SK-N-SH (cell line): ENCODE data around the gene IQSEC2. TPM values are rescaled to one million over a fixed set of nuclear protein-coding genes. Genes with fewer than 3 reads are reported as not detected.
A peak's percentile ranks its signal among the peaks of the same experiment; 100 is the strongest.

Experiments used
- CTCF ChIA-PET: fragments of 300-600, 350-600 bp; formaldehyde crosslinking; extraction: SDS; loops from one replicate; lab custom pipeline; 2021; lab: Yijun Ruan, JAX
- POLR2A ChIA-PET: fragments of 350-600 bp; sonication (Branson Sonifier 250); formaldehyde crosslinking; extraction: SDS; loops from one replicate; lab custom pipeline; 2020; ENCODE audit warnings: antibody characterized with exemption, inconsistent platforms; lab: Yijun Ruan, JAX
- DNase-seq: peaks from one replicate; pipeline ENCODE4 v3.0.0; 2012
- H2AFZ ChIP-seq: fragments of 200-600 bp; sonication (generic); 2 replicates; pipeline ENCODE4 v1.8.1; 2016; ENCODE audit warnings: antibody characterized with exemption, mild to moderate bottlenecking, low read depth
- H3F3A ChIP-seq: fragments of 200-600 bp; sonication (generic); replicated peaks from 2 replicates; pipeline ENCODE3; 2016; ENCODE audit warnings: antibody characterized with exemption, mild to moderate bottlenecking; ENCODE audit not compliant: insufficient read depth
- H3K27ac ChIP-seq, 2 experiments: fragments of 200-500 bp in 1 of 2; fragments of 200-600 bp in 1 of 2; sonication (Bioruptor generic) in 1 of 2; sonication (generic), shearing (Covaris generic) in 1 of 2; 2 replicates each; pipeline versions ENCODE4 v1.5.1 to v1.6.1; 2014 to 2016; ENCODE audit warnings: low read depth in 2 of 2, inconsistent platforms in 1 of 2, low read length in 1 of 2, mild to moderate bottlenecking in 1 of 2, mixed read lengths in 1 of 2
- H3K27me3 ChIP-seq: fragments of 200-600 bp; sonication (generic), shearing (Covaris generic); 2 replicates; pipeline ENCODE4 v1.6.1; 2016; ENCODE audit warnings: mixed run types; ENCODE audit not compliant: insufficient read depth
- H3K36me3 ChIP-seq, 2 experiments: fragments of 200-500 bp in 1 of 2; fragments of 200-600 bp in 1 of 2; sonication (Bioruptor generic) in 1 of 2; sonication (generic) in 1 of 2; replicated peaks in 1 of 2; 2 replicates each; pipeline versions ENCODE3 to v1.5.1; 2014 to 2016; ENCODE audit warnings: low read length in 1 of 2, mild to moderate bottlenecking in 1 of 2; ENCODE audit not compliant: insufficient read depth in 2 of 2, control insufficient read depth in 1 of 2
- H3K4me1 ChIP-seq, 2 experiments: fragments of 200-500 bp in 1 of 2; fragments of 200-600 bp in 1 of 2; sonication (Bioruptor generic) in 1 of 2; sonication (generic), shearing (Covaris generic) in 1 of 2; 2 replicates each; pipeline versions ENCODE4 v1.5.1 to v1.6.1; 2014 to 2016; ENCODE audit warnings: low read depth in 1 of 2, low read length in 1 of 2, mixed run types in 1 of 2; ENCODE audit not compliant: insufficient read depth in 2 of 2, control insufficient read depth in 1 of 2
- H3K4me2 ChIP-seq: fragments of 200-600 bp; sonication (generic), shearing (Covaris generic); 2 replicates; pipeline ENCODE4 v1.6.1; 2017; ENCODE audit warnings: mixed run types
- H3K4me3 ChIP-seq, 2 experiments: fragments of 200-500 bp in 1 of 2; fragments of 200-600 bp in 1 of 2; sonication (Bioruptor generic) in 1 of 2; sonication (generic), shearing (Covaris generic) in 1 of 2; 2 replicates each; pipeline versions ENCODE4 v1.5.1 to v1.8.1; 2014 to 2016; ENCODE audit warnings: low read depth in 2 of 2, inconsistent platforms in 1 of 2, low read length in 1 of 2, mild to moderate bottlenecking in 1 of 2, mixed read lengths in 1 of 2, moderate library complexity in 1 of 2
- H3K79me2 ChIP-seq: fragments of 200-600 bp; sonication (generic); 2 replicates; pipeline ENCODE4 v1.8.1; 2017; ENCODE audit warnings: mild to moderate bottlenecking; ENCODE audit not compliant: insufficient read depth
- H3K9ac ChIP-seq: fragments of 200-600 bp; sonication (generic); 2 replicates; pipeline ENCODE4 v1.6.1; 2017; ENCODE audit warnings: mixed run types
- H3K9me2 ChIP-seq: fragments of 200-600 bp; sonication (generic); 2 replicates; pipeline ENCODE4 v1.6.1; 2017; ENCODE audit warnings: mixed run types
- H3K9me3 ChIP-seq: fragments of 200-600 bp; sonication (generic); 2 replicates; pipeline ENCODE4 v1.6.1; 2017; ENCODE audit warnings: mixed run types, mild to moderate bottlenecking, moderate library complexity
- H4K20me1 ChIP-seq: fragments of 200-600 bp; sonication (generic); 2 replicates; pipeline ENCODE4 v1.6.1; 2017; ENCODE audit warnings: mild to moderate bottlenecking, mixed run types; ENCODE audit not compliant: insufficient read depth
- CHD2 ChIP-seq: fragments of 150-350 bp; IDR thresholded peaks from 2 replicates; pipeline ENCODE4 v1.6.1; 2018; ENCODE audit warnings: low read length; ENCODE audit not compliant: partially characterized antibody
- EP300 ChIP-seq, 2 experiments: IDR thresholded peaks; 2 replicates each; pipeline versions ENCODE4 v1.4.0 to v1.6.1; 2012; ENCODE audit warnings: borderline replicate concordance in 1 of 2, low read depth in 1 of 2, low read length in 1 of 2
- EZH2phosphoT487 ChIP-seq: fragments of 200-600 bp; sonication (generic); IDR thresholded peaks from 2 replicates; pipeline ENCODE4 v1.6.1; 2017; ENCODE audit warnings: low read depth, mixed run types, mild to moderate bottlenecking, antibody characterized with exemption, moderate library complexity, borderline replicate concordance
- FOSL2 ChIP-seq: IDR thresholded peaks from 2 replicates; pipeline ENCODE4 v1.4.0; 2012; ENCODE audit warnings: low read depth, mild to moderate bottlenecking, moderate library complexity, borderline replicate concordance
- FOXM1 ChIP-seq: IDR thresholded peaks from 2 replicates; pipeline ENCODE4 v1.4.0; 2012; ENCODE audit warnings: low read depth, mild to moderate bottlenecking
- GATA2 ChIP-seq: sonication (generic); formaldehyde crosslinking; IDR thresholded peaks from 2 replicates; pipeline ENCODE4 v1.5.0; 2020; ENCODE audit warnings: mild to moderate bottlenecking, missing genetic modification reagents
- JUND ChIP-seq: IDR thresholded peaks from 2 replicates; pipeline ENCODE4 v1.4.0; 2012
- POLR2AphosphoS5 ChIP-seq: IDR thresholded peaks from 2 replicates; pipeline ENCODE4 v1.6.1; 2012; ENCODE audit warnings: low read depth, low read length
- RCOR1 ChIP-seq: fragments of 150-350 bp; IDR thresholded peaks from 2 replicates; pipeline ENCODE4 v1.6.1; 2017; ENCODE audit warnings: antibody characterized with exemption, low read length
- RFX5 ChIP-seq: IDR thresholded peaks from 2 replicates; pipeline ENCODE4 v1.6.1; 2012; ENCODE audit warnings: mild to moderate bottlenecking, improper control_type of control experiment, low read length
- TAF1 ChIP-seq: IDR thresholded peaks from 2 replicates; pipeline ENCODE4 v1.6.1; 2012; ENCODE audit warnings: low read depth, mild to moderate bottlenecking, low read length, moderate library complexity, borderline replicate concordance
- TCF12 ChIP-seq: IDR thresholded peaks from 2 replicates; pipeline ENCODE4 v1.4.0; 2012
- WGBS: methylation state at CpG from one replicate; pipeline ENCODE4 v1.1.6; 2017; ENCODE audit warnings: low lambda C conversion rate; 5-methylcytosine and 5-hydroxymethylcytosine counted together
- polyA plus RNA-seq, 3 experiments: library from polyadenylated mRNA; depleted of rRNA; stranded (reverse); fragments of >200 nt; gene quantifications; 2 replicates each; pipeline ENCODE4 v1.2.3, GENCODE V29; 2012
- TF ChIP-seq, protein P1 (sequence below): IDR thresholded peaks from 2 replicates; pipeline ENCODE4 v1.4.0; 2012; ENCODE audit warnings: low read depth
- TF ChIP-seq, protein P2 (sequence below): fragments of 200-600 bp; sonication (generic); IDR thresholded peaks from 2 replicates; pipeline ENCODE4 v1.6.1; 2017; ENCODE audit warnings: antibody characterized with exemption, mild to moderate bottlenecking, moderate library complexity
- TF ChIP-seq, protein P3 (sequence below): IDR thresholded peaks from 2 replicates; pipeline ENCODE4 v1.6.1; 2012; ENCODE audit warnings: mild to moderate bottlenecking, low read depth, low read length, moderate library complexity

IQSEC2 gene
- polyA plus RNA-seq, 1 of the 3 experiments (the other 2 are of a cell fraction), result 24.7 TPM

- peak overlapping the region; percentile 99 for H3K9ac ChIP-seq
- no peaks in the 10 kb centered on the region; the same call in 1 of the 2 replicates for H3K27me3 ChIP-seq
- POLR2A ChIA-PET, result interaction anchor here (1.4 to 1.6 kb wide), 2 partner anchors 88 to 142 kb away, joined by 3 to 5 read pairs; partner anchors contain the start of gene TSPYL2
- peaks cover 17 to 22% of the 10 kb centered on the region in 2 experiments for H3K4me1 ChIP-seq
- H2AFZ ChIP-seq, result peak overlapping the region; percentile 91
- H3F3A ChIP-seq, result no peaks in the 10 kb centered on the region
- TF ChIP-seq, protein P1, sequence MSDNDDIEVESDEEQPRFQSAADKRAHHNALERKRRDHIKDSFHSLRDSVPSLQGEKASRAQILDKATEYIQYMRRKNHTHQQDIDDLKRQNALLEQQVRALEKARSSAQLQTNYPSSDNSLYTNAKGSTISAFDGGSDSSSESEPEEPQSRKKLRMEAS, result 0 out of 2 replicates have a peak, but pooled peaks have one; percentile 20
- TF ChIP-seq RCOR1 (no peak), EZH2phosphoT487 (no peak), FOXM1 (no peak), POLR2AphosphoS5 (no peak), CHD2 (no peak), JUND (peak; percentile 24; the same call in 1 of the 2 replicates), EP300 (IDR thresholded peaks at IDR 0.05; ENCODE audit: borderline replicate concordance in 1 of 2, low read depth in 1 of 2, low read length in 1 of 2) (no peak), GATA2 (CRISPR knock-in tag) (no peak), RFX5 (no peak), TCF12 (no peak), FOSL2 (peak; percentile 52; the same call in 1 of the 2 replicates), TAF1 (no peak)
- TF ChIP-seq, protein P2, sequence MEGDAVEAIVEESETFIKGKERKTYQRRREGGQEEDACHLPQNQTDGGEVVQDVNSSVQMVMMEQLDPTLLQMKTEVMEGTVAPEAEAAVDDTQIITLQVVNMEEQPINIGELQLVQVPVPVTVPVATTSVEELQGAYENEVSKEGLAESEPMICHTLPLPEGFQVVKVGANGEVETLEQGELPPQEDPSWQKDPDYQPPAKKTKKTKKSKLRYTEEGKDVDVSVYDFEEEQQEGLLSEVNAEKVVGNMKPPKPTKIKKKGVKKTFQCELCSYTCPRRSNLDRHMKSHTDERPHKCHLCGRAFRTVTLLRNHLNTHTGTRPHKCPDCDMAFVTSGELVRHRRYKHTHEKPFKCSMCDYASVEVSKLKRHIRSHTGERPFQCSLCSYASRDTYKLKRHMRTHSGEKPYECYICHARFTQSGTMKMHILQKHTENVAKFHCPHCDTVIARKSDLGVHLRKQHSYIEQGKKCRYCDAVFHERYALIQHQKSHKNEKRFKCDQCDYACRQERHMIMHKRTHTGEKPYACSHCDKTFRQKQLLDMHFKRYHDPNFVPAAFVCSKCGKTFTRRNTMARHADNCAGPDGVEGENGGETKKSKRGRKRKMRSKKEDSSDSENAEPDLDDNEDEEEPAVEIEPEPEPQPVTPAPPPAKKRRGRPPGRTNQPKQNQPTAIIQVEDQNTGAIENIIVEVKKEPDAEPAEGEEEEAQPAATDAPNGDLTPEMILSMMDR, result no peak
- TF ChIP-seq, protein P3, sequence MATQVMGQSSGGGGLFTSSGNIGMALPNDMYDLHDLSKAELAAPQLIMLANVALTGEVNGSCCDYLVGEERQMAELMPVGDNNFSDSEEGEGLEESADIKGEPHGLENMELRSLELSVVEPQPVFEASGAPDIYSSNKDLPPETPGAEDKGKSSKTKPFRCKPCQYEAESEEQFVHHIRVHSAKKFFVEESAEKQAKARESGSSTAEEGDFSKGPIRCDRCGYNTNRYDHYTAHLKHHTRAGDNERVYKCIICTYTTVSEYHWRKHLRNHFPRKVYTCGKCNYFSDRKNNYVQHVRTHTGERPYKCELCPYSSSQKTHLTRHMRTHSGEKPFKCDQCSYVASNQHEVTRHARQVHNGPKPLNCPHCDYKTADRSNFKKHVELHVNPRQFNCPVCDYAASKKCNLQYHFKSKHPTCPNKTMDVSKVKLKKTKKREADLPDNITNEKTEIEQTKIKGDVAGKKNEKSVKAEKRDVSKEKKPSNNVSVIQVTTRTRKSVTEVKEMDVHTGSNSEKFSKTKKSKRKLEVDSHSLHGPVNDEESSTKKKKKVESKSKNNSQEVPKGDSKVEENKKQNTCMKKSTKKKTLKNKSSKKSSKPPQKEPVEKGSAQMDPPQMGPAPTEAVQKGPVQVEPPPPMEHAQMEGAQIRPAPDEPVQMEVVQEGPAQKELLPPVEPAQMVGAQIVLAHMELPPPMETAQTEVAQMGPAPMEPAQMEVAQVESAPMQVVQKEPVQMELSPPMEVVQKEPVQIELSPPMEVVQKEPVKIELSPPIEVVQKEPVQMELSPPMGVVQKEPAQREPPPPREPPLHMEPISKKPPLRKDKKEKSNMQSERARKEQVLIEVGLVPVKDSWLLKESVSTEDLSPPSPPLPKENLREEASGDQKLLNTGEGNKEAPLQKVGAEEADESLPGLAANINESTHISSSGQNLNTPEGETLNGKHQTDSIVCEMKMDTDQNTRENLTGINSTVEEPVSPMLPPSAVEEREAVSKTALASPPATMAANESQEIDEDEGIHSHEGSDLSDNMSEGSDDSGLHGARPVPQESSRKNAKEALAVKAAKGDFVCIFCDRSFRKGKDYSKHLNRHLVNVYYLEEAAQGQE, result no peak
- TF ChIP-seq, all 33 proteins: peak for 3
- peak; percentile 58 for DNase-seq
- Histone ChIP-seq H3K79me2 (peaks cover 57% of the 10 kb centered on the region), H3K27ac (peak overlapping the region; percentile 82 to 99), H3K36me3 (peaks cover 20 to 23% of the 10 kb centered on the region in 2 experiments), H3K9me2 (no peaks in the 10 kb centered on the region), H3K4me3 (peak overlapping the region; percentile 94 to 100), H3K4me2 (peak overlapping the region; percentile 92), H3K9me3 (no peaks in the 10 kb centered on the region), H4K20me1 (peaks cover 50% of the 10 kb centered on the region)
- CTCF ChIA-PET, result interaction anchor here (0.7 to 1.6 kb wide), 5 partner anchors 17 to 60 kb away, joined by 3 to 6 read pairs (median 3); no protein-coding TSS in a partner anchor
- WGBS, result 2% methylated on average over 28 of the region's 40 CpGs
Observed at GRCh38 chrX:53223955-53224859, 57.2 kb downstream of the IQSEC2 start.
